HG03571 (cell line): ENCODE results near the gene EFNA5.

Experiments used
- ATAC-seq: cut with Tn5 transposase; IDR thresholded peaks from one replicate; pipeline ENCODE4 v1.9.1; 2021; ENCODE audit not compliant: unreplicated experiment

The EFNA5 gene

GRCh38 chr5:107549567-107549966, 121.2 kb downstream of the EFNA5 start:
- no peak for ATAC-seq

GRCh38 chr5:107548477-107548876, 122.3 kb downstream of the EFNA5 start:
- no peak for ATAC-seq

- no peak for ATAC-seq
These were observed 124.0 kb downstream of the EFNA5 start for GRCh38 chr5:107546719-107547118.

- ATAC-seq, result no peak
These were observed 125.3 kb downstream of the EFNA5 start for GRCh38 chr5:107545486-107545885.

- no peak for ATAC-seq
These were observed 125.8 kb downstream of the EFNA5 start for GRCh38 chr5:107544967-107545366.

- ATAC-seq, result no peak
These were observed 126.3 kb downstream of the EFNA5 start for GRCh38 chr5:107544476-107544875.

- no peak for ATAC-seq
These were observed 126.9 kb downstream of the EFNA5 start for GRCh38 chr5:107543868-107544267.

- ATAC-seq, result no peak
These were observed 127.9 kb downstream of the EFNA5 start for GRCh38 chr5:107542831-107543231.

- ATAC-seq, result peak; percentile 47
These were observed 128.3 kb downstream of the EFNA5 start for GRCh38 chr5:107542428-107542827.

GRCh38 chr5:107541400-107541799, 129.3 kb downstream of the EFNA5 start:
- ATAC-seq, result no peak

- ATAC-seq, result no peak
These were observed 130.9 kb downstream of the EFNA5 start for GRCh38 chr5:107539726-107540330.

GRCh38 chr5:107538805-107539445, 131.8 kb downstream of the EFNA5 start:
- no peak for ATAC-seq

- ATAC-seq, result no peak
These were observed 132.4 kb downstream of the EFNA5 start for GRCh38 chr5:107538331-107538730.

- ATAC-seq, result no peak
These were observed 134.9 kb downstream of the EFNA5 start for GRCh38 chr5:107535849-107536248.

- no peak for ATAC-seq
These were observed 136.5 kb downstream of the EFNA5 start for GRCh38 chr5:107533910-107534876.

- no peak for ATAC-seq
These were observed 137.8 kb downstream of the EFNA5 start for GRCh38 chr5:107532916-107533315.

- ATAC-seq, result no peak
These were observed 138.4 kb downstream of the EFNA5 start for GRCh38 chr5:107532169-107532878.

GRCh38 chr5:107531308-107531707, 139.4 kb downstream of the EFNA5 start:
- no peak for ATAC-seq

GRCh38 chr5:107529618-107530017, 141.1 kb downstream of the EFNA5 start:
- ATAC-seq, result no peak

GRCh38 chr5:107526270-107526937, 144.3 kb downstream of the EFNA5 start:
- ATAC-seq, result no peak

GRCh38 chr5:107524111-107524510, 146.6 kb downstream of the EFNA5 start:
- ATAC-seq, result no peak
